ENCODE measurements around the gene CDADC1. TPM values are rescaled to one million over a fixed set of nuclear protein-coding genes. Genes with fewer than 3 reads are reported as not detected.

Gene CDADC1
- total RNA-seq, 1 donor, result 3.5 TPM

DNA sequence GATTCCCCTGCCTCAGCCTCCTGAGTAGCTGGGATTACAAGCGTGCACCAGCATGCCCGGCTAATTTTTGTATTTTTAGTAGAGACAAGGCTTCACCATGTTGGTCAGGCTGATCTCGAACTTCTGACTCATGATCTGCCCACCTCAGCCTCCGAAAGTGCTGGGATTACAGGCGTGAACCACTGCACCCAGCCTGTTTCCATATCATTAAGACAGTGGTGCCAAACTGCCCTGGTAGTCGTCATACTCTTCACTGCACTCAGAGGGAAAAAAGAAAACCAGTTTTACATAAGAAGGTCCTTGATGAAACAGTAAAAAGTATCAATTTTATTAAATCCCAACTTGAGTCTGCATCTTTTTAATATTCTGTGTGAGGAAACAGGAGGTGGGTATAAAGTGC is 14.9 kb downstream of the CDADC1 start:
- no peak for DNase-seq (ENCODE audit: low read depth)
- TF ChIP-seq, protein P1, sequence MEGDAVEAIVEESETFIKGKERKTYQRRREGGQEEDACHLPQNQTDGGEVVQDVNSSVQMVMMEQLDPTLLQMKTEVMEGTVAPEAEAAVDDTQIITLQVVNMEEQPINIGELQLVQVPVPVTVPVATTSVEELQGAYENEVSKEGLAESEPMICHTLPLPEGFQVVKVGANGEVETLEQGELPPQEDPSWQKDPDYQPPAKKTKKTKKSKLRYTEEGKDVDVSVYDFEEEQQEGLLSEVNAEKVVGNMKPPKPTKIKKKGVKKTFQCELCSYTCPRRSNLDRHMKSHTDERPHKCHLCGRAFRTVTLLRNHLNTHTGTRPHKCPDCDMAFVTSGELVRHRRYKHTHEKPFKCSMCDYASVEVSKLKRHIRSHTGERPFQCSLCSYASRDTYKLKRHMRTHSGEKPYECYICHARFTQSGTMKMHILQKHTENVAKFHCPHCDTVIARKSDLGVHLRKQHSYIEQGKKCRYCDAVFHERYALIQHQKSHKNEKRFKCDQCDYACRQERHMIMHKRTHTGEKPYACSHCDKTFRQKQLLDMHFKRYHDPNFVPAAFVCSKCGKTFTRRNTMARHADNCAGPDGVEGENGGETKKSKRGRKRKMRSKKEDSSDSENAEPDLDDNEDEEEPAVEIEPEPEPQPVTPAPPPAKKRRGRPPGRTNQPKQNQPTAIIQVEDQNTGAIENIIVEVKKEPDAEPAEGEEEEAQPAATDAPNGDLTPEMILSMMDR (IDR thresholded peaks at IDR 0.05; ENCODE audit: insufficient read depth, low read depth, low read length), result no peak
- H3K4me3 ChIP-seq (ENCODE audit: low read depth, low read length), result no peak overlapping the region

DNA sequence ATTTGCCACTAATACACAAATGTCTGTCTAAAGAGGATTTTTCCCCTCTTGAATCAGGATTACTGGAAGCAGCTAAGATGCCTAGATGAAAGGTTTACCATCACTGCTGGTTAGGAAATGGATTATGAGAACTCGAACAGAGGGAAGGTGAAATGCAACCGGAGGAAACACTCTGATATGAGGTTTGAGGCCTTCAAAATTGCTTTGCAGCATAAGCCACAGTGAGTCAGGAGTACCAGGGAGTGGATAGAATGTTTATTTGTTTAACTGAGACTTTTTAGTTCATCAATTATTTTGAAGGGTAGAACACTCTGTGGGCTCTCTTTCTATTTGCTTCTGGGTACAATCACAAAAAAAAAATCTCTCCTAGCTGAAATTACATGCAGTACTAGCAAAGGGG is 18.1 kb downstream of the CDADC1 start:
- TF ChIP-seq, protein P1 (IDR thresholded peaks at IDR 0.05; ENCODE audit: insufficient read depth, low read depth, low read length), result no peak
- H3K4me3 ChIP-seq (ENCODE audit: low read depth, low read length), result no peak overlapping the region
- peak; percentile 12 for DNase-seq (ENCODE audit: low read depth)

DNA sequence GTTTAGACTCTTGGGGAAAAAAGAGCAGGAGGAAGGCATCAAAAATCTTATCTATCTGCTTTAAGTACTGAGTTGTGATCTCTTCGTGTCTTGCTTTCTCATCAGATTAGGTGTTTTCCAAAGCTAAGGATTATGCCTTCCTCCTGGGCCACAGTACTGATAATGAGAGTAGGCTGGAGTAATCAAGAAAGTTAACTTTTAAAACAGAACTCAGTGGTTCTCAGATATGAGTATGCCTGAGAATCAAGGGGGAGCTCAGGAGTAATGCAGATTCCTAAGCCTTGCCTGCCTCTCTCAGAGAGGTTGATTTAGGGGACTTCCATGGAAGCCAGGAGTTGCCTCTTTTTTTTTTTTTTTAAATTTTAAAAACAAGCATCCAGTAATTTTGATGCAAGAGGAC is 23.5 kb downstream of the CDADC1 start:
- TF ChIP-seq, protein P1 (IDR thresholded peaks at IDR 0.05; ENCODE audit: insufficient read depth, low read depth, low read length), result no peak
- H3K4me3 ChIP-seq (ENCODE audit: low read depth, low read length), result no peak overlapping the region
- no peak for DNase-seq (ENCODE audit: low read depth)

DNA sequence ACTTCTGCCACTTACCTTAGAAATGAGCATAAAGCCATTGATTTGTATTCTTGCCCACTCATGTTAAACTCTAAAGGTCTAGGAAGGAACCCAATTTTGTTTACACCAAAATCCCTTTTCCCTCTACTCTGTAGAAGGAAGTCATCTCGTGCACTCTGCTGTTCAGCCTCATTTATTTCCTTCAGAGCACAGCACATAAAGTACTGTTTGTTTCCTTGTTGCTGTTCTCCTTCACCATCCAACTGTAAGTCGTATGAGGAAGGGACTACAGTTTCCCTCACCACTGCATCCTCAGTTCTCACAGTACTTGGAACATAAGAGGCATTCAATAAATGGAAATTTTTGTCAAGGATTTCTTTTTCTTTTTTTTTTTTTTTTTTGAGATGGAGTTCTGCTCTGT is 24.6 kb downstream of the CDADC1 start:
- no peak for DNase-seq (ENCODE audit: low read depth)
- H3K4me3 ChIP-seq (ENCODE audit: low read depth, low read length), result no peak overlapping the region
- TF ChIP-seq, protein P1 (IDR thresholded peaks at IDR 0.05; ENCODE audit: insufficient read depth, low read depth, low read length), result no peak

DNA sequence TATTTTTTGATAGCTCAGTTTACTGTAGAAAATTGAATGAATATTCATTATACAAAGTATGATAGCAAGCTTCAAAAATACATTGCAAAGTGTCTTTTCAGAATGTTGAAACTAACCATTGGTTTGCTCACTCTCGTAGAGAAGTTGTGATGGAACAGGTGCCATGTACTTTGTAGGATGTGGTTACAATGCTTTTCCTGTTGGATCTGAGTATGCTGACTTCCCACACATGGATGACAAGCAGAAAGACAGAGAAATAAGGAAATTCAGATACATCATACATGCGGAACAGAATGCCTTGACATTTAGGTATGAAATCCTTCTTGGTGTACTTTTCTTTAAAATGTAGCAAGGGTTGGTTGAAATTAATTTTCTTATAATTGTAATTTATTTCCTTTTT is 30.5 kb downstream of the CDADC1 start:
- TF ChIP-seq, protein P1 (IDR thresholded peaks at IDR 0.05; ENCODE audit: insufficient read depth, low read depth, low read length), result no peak
- no peak for DNase-seq (ENCODE audit: low read depth)

DNA sequence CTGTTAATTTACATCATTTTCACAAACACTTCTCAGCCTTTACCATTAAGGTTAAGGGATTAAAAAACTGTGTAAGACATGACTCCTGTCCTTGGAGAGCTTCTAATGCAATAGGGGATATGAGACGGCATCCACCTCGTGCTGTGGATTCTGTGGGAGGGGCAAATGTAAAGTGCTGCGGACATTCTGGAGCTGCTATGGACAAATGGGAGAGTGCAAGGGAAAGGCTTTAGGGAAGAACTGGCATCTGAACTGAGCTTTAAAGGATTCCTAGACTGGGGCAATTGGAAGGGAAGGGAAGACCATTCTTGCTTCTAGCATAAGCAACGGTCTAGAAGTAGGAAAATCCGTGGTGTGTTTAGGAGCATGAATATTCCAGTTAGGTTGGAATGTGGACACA is 31.4 kb downstream of the CDADC1 start:
- TF ChIP-seq, protein P1 (IDR thresholded peaks at IDR 0.05; ENCODE audit: insufficient read depth, low read depth, low read length), result no peak
- H3K4me3 ChIP-seq (ENCODE audit: low read depth, low read length), result no peak overlapping the region
- no peak for DNase-seq (ENCODE audit: low read depth)

More for the DNA sequence above, 30.5 kb downstream of the CDADC1 start:
- no peak overlapping the region for H3K4me3 ChIP-seq (ENCODE audit: low read depth, low read length)

DNA sequence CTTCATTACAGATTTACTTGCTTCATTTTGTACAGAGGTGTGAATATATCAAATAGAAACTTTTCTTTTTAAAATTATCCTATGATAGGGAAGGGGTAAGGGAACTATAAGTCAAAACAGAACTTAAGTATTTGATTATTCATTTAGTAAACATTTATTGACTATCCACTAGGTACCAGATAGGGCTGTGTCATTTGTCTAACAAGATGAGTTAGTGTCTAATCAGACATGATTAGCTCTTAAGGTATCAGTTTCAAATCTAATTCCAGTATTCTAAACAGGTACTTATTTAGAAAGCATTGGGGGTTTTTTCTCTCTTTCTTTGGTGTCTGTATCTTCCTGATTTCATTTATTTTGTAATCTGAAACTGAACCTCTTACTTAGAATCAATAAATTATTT is 32.2 kb downstream of the CDADC1 start:
- TF ChIP-seq, protein P1 (IDR thresholded peaks at IDR 0.05; ENCODE audit: insufficient read depth, low read depth, low read length), result no peak
- no peak overlapping the region for H3K4me3 ChIP-seq (ENCODE audit: low read depth, low read length)
- DNase-seq (ENCODE audit: low read depth), result no peak
